Fibroblast of mammary gland (primary cell): Measurements from ENCODE around the gene ADPRHL1.

Experiments
- DNase-seq: peaks from one replicate; pipeline ENCODE4 v3.0.0-alpha.2; 2010; ENCODE audit warnings: low read depth
- H3K4me3 ChIP-seq: 2 replicates; pipeline ENCODE4 v1.5.1; 2011; ENCODE audit warnings: low read depth, mild to moderate bottlenecking, low read length, moderate library complexity; ENCODE audit not compliant: control insufficient read depth
- TF ChIP-seq, protein P1 (sequence below): conservative IDR thresholded peaks from 2 replicates; pipeline ENCODE4 v1.5.1; 2011; ENCODE audit warnings: low read depth, low read length, inconsistent platforms; ENCODE audit not compliant: control insufficient read depth, insufficient read depth

Gene ADPRHL1

DNA sequence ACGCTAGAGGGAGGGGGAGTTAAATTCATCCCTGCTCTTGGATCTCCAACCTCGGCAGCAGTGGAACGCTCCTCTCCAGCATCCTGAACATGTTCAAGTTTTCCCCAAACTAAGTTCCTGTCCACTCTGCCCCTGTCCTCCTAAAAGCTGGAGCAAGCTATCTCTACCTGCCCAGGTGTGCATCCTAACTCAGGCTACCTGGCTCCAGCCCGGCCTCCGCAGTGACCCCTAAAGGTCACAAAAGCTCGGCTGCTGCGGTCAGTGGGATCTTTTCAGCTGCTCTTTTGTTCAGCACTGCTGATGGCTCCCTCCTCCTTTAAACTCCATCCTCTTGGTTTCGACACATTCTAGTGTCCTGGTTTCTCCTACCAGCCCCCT is 35.9 kb upstream of the ADPRHL1 start:
- TF ChIP-seq, protein P1, sequence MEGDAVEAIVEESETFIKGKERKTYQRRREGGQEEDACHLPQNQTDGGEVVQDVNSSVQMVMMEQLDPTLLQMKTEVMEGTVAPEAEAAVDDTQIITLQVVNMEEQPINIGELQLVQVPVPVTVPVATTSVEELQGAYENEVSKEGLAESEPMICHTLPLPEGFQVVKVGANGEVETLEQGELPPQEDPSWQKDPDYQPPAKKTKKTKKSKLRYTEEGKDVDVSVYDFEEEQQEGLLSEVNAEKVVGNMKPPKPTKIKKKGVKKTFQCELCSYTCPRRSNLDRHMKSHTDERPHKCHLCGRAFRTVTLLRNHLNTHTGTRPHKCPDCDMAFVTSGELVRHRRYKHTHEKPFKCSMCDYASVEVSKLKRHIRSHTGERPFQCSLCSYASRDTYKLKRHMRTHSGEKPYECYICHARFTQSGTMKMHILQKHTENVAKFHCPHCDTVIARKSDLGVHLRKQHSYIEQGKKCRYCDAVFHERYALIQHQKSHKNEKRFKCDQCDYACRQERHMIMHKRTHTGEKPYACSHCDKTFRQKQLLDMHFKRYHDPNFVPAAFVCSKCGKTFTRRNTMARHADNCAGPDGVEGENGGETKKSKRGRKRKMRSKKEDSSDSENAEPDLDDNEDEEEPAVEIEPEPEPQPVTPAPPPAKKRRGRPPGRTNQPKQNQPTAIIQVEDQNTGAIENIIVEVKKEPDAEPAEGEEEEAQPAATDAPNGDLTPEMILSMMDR, result no peak
- no peak for DNase-seq
- H3K4me3 ChIP-seq, result peak overlapping the region; percentile 73

DNA sequence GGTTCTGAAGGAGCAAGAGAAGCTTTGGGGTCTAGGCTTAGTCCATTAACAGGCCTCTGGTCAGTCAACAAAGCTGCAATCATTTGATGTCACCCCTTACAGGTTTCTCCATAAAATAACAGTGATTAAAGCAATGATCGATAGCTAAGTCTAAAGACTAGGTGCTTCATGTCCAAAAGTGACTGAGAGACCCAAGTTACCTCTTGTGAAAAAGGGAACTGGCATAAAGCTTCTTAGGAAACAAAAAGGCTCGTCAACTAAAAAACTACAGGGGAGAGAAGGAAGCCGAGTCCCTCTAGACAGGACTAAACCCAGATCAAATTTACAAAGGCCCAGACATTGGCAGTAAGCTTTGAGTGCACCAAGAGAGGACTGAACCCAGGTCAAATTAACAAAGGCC is 35.0 kb upstream of the ADPRHL1 start:
- TF ChIP-seq, protein P1, result no peak
- H3K4me3 ChIP-seq, result no peak overlapping the region
- no peak for DNase-seq

DNA sequence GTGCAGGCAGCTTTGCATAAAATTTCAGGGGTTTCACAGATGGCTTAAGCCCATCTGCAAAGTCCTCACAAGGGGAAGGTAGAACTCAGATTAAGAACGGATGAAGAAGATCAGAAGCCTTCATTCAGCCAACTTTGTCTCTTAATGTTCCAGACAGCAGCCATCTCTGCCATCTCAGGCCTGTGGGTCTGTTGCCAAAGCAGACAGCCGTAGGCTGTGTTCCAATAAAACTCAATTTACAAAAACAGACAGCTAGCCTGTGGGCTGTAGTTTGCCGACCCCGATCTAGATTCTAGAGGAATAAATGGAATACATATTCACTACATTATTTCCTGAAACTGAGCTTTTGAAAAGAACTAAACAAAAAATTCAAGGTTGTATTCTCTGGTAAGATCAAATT is 33.4 kb upstream of the ADPRHL1 start:
- DNase-seq, result no peak
- TF ChIP-seq, protein P1, result no peak
- H3K4me3 ChIP-seq, result no peak overlapping the region

DNA sequence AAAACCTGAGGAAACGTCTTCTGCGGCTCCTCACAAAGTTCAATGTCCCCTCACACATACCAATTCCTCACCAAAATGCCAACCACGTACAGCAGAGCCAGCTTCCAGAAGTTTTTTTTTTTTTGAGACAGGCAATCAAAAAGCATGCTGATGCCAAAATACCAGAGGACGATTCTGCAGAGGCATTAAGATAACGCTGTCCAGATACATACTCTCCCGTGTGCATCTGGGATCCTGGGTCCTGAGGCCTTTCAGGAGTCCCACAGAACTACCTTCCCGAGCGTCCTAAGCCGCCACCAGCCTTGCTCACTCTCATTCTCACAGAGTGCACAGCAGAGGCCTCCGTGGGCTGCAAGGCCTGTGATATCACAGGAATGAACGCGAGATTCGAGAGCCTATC is 32.3 kb upstream of the ADPRHL1 start:
- no peak overlapping the region for H3K4me3 ChIP-seq
- no peak for DNase-seq
- TF ChIP-seq, protein P1, result no peak

DNA sequence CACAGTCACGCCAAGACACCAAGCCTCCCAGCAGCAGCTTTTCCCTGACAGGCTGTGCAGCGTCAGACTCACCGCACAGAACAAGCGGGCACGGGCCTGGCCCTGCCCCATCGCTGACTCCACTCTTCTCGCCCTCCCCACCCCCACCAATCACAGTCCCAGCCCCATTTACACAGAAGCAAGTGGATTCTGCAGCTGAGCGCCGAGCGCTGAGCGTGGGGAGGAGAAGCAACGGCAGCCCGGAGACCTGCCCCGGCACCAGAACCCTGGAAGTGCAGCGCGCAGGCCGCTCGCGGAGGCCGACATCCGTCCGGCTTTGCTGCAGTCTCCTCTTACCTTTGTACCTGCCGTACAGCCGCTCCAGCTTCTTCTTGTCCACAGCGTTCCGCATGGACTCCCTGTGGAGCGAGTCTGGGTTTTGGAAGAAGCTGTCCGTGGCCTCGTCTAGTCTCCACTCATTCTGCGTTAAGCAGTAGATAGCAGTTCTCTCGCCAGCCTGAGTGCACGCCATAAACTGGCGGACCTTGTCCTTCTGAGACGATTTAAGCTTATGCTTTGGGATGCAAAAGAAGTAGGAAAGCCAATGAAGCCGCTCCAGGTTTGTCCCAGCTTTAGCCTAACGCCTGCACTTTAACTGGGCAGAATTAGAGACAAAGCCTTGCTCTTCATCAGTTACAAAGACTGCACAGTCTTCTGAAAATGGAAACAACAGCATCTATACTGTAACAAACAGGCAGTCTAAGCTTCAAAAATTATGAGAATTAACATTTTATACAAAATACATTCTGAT is 30.4 kb upstream of the ADPRHL1 start:
- DNase-seq, result no peak
- no peak overlapping the region for H3K4me3 ChIP-seq
- TF ChIP-seq, protein P1, result no peak

DNA sequence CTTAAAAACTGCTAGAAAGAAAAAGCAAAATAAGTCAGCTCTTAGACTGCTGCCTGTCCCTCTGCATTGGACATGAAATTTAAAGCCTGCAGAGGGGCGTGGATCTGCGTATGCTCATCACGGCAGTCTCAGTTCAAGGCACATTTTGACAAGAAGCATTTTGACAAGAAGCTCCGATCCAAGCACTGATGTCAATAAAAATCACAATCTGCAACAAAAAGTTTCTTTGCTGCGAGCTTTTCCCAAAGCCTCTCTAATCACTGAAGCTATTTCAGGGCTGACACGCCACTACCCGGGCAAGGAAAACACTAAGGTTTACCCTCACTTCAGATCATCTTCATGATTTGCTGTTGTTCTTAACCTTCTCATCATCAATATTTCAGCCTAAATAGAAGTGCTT is 29.8 kb upstream of the ADPRHL1 start:
- DNase-seq, result no peak
- TF ChIP-seq, protein P1, result no peak
- no peak overlapping the region for H3K4me3 ChIP-seq
